BE2C (cell line): Measurements from ENCODE around the gene TSEN34.
"Not testable (repeated sequence)": the region's sequence is repeated elsewhere in the genome, so short reads cannot be mapped to it uniquely, and the experiment has no call there.

Experiments
- DNase-seq: peaks from one replicate; pipeline ENCODE4 v3.0.0-alpha.2; 2020
- H3K27me3 ChIP-seq: fragments of 250-450 bp; sonication (Bioruptor Pico); 2 replicates; pipeline ENCODE4 v1.5.1; 2020; ENCODE audit warnings: mild to moderate bottlenecking
- H3K36me3 ChIP-seq: fragments of 250-450 bp; sonication (Bioruptor Pico); 2 replicates; pipeline ENCODE4 v1.5.1; 2020; ENCODE audit warnings: mild to moderate bottlenecking
- H3K4me1 ChIP-seq: fragments of 250-450 bp; sonication (Bioruptor Pico); 2 replicates; pipeline ENCODE4 v1.5.1; 2020
- H3K4me3 ChIP-seq: 2 replicates; pipeline ENCODE4 v1.5.1; 2011; ENCODE audit warnings: low read depth, low read length
- H3K9me3 ChIP-seq: fragments of 250-450 bp; sonication (Bioruptor Pico); 2 replicates; pipeline ENCODE4 v1.5.1; 2020
- TF ChIP-seq, protein P1 (sequence below): IDR thresholded peaks from 2 replicates; pipeline ENCODE4 v1.5.1; 2012; ENCODE audit warnings: mild to moderate bottlenecking, low read depth, low read length

The TSEN34 gene

DNA sequence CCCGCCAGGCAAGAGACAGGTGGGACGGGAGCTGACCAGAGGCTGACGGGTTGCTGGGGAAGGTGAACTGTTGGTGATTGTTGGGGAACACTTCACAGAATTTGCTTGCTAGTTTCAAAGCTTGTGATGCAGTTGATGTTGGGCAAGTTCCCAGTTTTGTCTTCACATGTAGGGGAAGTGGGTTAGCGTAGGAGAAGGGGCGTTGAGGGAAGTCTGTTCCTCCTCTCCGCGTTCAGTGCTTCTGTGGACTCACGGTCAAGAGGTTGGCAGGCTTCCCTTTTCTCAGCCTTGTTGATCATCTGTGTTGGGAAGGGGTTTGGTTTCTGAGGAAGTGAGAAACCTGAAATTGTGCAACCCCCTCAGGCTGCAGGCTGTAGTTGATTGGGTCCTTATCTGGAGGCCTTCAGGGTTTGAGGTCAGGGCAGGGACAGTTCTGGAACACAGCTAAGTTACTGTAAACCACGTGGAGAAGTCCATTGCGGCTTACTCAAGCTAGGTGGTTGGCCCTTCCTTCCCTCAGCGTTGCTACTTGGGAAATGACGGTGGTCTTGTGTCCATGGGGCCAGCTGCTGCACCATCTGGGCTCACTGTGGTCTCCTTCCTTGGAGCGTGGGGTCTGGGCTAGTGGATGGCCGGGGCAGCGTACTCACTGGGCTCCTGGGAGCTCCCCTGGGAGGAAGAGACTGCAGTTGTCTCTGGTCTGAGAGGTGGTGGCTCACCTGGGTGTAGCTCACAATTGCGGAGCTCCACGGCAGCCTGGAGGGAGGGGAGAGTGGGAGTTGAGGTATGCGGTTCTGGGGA, 17.1 kb downstream of the TSEN34 start:
- H3K9me3 ChIP-seq = no peaks in the 10 kb centered on the region; the same call in 1 of the 2 replicates
- H3K4me3 ChIP-seq = no peak overlapping the region
- peaks cover 89% of the 10 kb centered on the region for H3K36me3 ChIP-seq
- TF ChIP-seq, protein P1, sequence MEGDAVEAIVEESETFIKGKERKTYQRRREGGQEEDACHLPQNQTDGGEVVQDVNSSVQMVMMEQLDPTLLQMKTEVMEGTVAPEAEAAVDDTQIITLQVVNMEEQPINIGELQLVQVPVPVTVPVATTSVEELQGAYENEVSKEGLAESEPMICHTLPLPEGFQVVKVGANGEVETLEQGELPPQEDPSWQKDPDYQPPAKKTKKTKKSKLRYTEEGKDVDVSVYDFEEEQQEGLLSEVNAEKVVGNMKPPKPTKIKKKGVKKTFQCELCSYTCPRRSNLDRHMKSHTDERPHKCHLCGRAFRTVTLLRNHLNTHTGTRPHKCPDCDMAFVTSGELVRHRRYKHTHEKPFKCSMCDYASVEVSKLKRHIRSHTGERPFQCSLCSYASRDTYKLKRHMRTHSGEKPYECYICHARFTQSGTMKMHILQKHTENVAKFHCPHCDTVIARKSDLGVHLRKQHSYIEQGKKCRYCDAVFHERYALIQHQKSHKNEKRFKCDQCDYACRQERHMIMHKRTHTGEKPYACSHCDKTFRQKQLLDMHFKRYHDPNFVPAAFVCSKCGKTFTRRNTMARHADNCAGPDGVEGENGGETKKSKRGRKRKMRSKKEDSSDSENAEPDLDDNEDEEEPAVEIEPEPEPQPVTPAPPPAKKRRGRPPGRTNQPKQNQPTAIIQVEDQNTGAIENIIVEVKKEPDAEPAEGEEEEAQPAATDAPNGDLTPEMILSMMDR = no peak
- no peak for DNase-seq
- no peaks in the 10 kb centered on the region for H3K27me3 ChIP-seq
- peaks cover 32% of the 10 kb centered on the region for H3K4me1 ChIP-seq

DNA sequence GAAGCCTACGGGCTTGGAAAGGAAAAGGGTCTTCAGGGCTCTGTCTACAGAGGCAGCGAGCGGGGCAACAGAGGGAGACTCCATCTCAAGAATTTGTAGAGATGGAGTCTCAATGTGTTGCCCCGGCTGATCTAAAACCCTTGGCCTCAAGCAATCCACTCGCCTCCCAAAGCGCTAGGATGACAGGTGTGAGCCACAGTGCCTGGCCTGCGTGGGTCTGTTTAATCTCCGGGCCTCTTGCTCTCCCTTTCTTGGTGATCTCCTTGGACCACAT, 17.6 kb downstream of the TSEN34 start:
- no peak for DNase-seq
- H3K36me3 ChIP-seq = peaks cover 85% of the 10 kb centered on the region
- H3K9me3 ChIP-seq = no peaks in the 10 kb centered on the region; the same call in 1 of the 2 replicates

GRCh38 chr19:54209058-54209810, 18.1 kb downstream of the TSEN34 start:
- TF ChIP-seq, protein P1 = no peak
- Histone ChIP-seq H3K4me3 (no peak overlapping the region), H3K9me3 (no peaks in the 10 kb centered on the region; the same call in 1 of the 2 replicates), H3K27me3 (no peaks in the 10 kb centered on the region), H3K36me3 (peaks cover 80% of the 10 kb centered on the region), H3K4me1 (peaks cover 32% of the 10 kb centered on the region)
- peak; percentile 48 for DNase-seq

More for the DNA sequence above, 17.6 kb downstream of the TSEN34 start:
- TF ChIP-seq, protein P1 = no peak
- peaks cover 32% of the 10 kb centered on the region for H3K4me1 ChIP-seq
- no peaks in the 10 kb centered on the region for H3K27me3 ChIP-seq
- no peak overlapping the region for H3K4me3 ChIP-seq

DNA sequence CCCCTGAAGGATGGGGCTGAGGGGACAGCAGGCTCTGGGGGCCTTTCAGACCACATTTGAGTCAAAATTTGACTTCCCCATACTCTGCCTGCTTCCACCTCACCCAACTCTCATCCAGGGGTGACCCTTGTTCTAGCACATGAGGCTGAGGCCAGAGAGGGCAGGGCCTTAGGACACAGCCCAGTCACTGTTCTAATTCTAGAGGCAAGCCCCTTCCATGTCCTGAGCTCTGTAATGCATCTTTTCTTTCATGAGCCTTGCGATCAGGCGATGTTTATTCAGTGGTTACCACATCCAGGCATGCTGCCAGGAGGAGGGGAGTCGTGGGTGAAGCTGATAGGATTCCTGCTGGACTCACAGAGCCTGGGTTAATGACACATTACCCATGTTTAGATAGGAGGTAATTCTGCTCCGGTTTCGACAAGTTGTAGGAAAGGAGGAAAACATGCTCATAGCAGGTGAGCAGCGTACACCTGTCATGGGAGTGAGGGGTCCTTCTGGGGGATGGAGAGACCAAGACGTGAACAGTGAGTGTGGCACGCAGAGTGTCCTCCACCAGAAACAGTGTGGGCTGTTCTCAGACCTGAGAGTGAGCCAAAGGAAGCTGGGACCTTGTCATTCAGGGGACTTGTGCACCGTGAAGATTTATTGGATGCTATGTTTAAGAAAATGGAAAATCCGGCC, 18.8 kb downstream of the TSEN34 start:
- peaks cover 76% of the 10 kb centered on the region for H3K36me3 ChIP-seq
- H3K4me3 ChIP-seq = no peak overlapping the region
- H3K9me3 ChIP-seq = no peaks in the 10 kb centered on the region; the same call in 1 of the 2 replicates
- TF ChIP-seq, protein P1 = no peak
- peak; percentile 70 for DNase-seq
- H3K4me1 ChIP-seq = peaks cover 32% of the 10 kb centered on the region
- H3K27me3 ChIP-seq = no peaks in the 10 kb centered on the region

- Histone ChIP-seq H3K9me3 (no peaks in the 10 kb centered on the region; the same call in 1 of the 2 replicates), H3K4me3 (no peak overlapping the region), H3K27me3 (no peaks in the 10 kb centered on the region), H3K4me1 (peaks cover 32% of the 10 kb centered on the region), H3K36me3 (peaks cover 66% of the 10 kb centered on the region)
- DNase-seq = no peak
- TF ChIP-seq, protein P1 = no peak
These were observed 20.1 kb downstream of the TSEN34 start for GRCh38 chr19:54211235-54211634.

- Histone ChIP-seq H3K36me3 (peaks cover 51% of the 10 kb centered on the region), H3K4me1 (peaks cover 12% of the 10 kb centered on the region)
- H3K9me3 ChIP-seq, H3K27me3 ChIP-seq, DNase-seq, H3K4me3 ChIP-seq: not testable (repeated sequence)
These were observed 23.1 kb downstream of the TSEN34 start for GRCh38 chr19:54214217-54214616.

DNA sequence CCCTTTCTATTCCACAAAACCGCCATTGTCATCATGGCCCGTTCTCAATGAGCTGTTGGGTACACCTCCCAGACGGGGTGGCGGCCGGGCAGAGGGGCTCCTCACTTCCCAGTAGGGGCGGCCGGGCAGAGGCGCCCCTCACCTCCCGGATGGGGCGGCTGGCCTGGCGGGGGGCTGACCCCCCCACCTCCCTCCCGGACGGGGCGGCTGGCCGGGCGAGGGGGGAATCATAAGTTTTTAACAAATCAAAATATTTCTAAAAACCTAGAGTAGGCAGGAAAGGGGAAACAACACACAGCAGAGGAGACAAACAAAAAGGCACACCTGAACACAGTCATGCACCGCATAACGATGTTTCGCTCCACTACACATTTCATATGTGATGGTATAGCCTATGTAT, 23.6 kb downstream of the TSEN34 start:
- not testable (repeated sequence) for H3K27me3 ChIP-seq, H3K4me3 ChIP-seq, DNase-seq, H3K9me3 ChIP-seq, H3K4me1 ChIP-seq
- H3K36me3 ChIP-seq = peaks cover 48% of the 10 kb centered on the region
